Fibroblast of skin of left quadriceps (primary cell): Measurements from ENCODE around the gene OR4D11.
"Not testable (repeated sequence)": the region's sequence is repeated elsewhere in the genome, so short reads cannot be mapped to it uniquely, and the experiment has no call there.

Experiments
- DNase-seq, 2 experiments: peaks; one replicate each; pipeline ENCODE4 v3.0.0-alpha.2; 2013; ENCODE audit warnings: low read depth in 2 of 2

The OR4D11 gene

GRCh38 chr11:59503276-59503675 lies at the start of gene OR4D11:
Gene OR4D11 (plus strand): TSS chr11:59503576. CDS start chr11:59503576, 0 bp downstream.
- no peak for DNase-seq

DNA sequence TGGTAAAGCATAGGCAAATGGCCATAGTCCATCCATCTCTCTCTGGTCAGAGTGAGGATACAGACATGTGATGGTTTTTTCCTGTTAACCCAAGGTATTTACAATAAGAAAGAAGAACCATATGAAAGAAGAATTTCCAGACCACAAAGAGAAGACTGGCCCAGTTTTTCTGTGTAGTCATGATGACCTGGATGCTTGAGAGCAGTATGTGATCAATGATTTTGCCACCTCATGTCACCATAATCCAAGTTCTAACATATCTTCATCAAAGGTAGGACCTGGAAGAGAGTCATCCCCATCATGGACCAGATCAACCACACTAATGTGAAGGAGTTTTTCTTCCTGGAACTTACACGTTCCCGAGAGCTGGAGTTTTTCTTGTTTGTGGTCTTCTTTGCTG lies 46.7 kb upstream of the OR4D11 start, which contains the start of gene OR4D6:
OR4D6 (plus strand) TSS at position 301 of the 400 bp plus-strand sequence; CDS start at position 301, 0 bp downstream.
- DNase-seq = no peak

DNA sequence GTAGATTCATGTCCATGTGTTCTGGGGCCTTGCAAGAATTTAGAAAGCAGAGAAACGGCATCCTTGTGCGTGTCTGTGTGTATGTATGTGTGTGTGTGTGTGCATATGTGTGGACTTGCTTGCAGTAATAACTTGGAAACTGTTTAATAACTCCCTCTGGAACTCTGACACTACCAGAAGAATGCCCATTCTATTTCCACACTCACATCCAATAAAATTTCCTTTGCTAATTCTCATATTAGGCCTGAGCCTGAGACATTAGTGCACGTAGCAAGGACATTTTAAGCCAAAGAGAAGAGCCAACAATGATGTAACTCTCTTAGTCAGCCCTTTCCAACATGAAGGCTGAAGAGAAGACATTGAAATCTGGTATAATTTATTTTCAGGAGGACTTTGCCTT lies 43.5 kb upstream of the OR4D11 start:
- no peak for DNase-seq

- DNase-seq = no peak
Measured at GRCh38 chr11:59463190-59463641, 40.2 kb upstream of the OR4D11 start.

GRCh38 chr11:59473015-59473414 lies 30.4 kb upstream of the OR4D11 start, which contains the start of gene OR4D10:
Gene OR4D10 (plus strand): TSS chr11:59473315. CDS start chr11:59477430, 4,115 bp downstream.
- no peak for DNase-seq

DNA sequence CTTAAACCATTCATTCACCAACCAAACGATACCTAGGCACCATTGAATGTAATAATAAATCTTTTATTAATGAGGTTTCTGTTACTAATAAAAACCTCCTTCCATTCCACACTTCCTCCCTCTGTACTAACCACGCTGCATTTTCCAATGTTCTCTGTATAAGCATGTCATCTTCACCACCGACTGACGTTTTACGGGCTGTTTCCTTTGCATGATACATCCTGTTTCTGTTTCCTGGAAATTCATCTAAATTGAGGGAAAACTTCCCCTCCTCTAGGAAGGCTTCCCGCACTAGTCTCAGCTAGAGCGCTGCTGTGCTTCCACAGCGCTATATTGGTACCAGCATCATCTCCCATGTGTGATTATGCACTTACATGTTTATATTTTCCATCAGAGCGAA lies 28.2 kb upstream of the OR4D11 start:
- DNase-seq = no peak

- no peak for DNase-seq
Measured at GRCh38 chr11:59479906-59480305, 23.5 kb upstream of the OR4D11 start.

DNA sequence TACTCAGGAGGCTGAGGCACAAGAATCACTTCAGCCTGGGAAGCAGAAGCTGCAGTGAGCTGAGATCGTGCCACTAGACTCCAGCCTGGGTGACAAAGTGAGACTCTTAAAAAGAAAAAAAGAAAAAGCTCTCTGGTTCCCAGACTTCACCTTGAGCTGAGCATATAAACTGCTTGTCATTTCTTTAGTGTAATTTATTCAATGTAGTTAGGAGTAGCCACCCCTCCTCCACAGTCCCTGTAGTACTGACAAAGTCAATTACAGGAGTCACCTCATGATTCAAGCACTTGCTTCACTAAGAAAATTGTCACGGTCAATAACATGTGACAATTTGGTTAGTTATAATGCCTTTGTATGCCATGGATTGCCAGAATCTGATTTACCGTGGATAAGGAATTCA lies 23.0 kb upstream of the OR4D11 start:
- no peak for DNase-seq

- no peak for DNase-seq
Measured at GRCh38 chr11:59501931-59502330, 1.4 kb upstream of the OR4D11 start.

GRCh38 chr11:59510941-59511589 lies 7.7 kb downstream of the OR4D11 start, which contains the start of gene OR4D9:
Gene OR4D9 (plus strand): TSS chr11:59511539. CDS start chr11:59514913, 3,374 bp downstream.
- no peak for DNase-seq

- no peak for DNase-seq
Measured at GRCh38 chr11:59511675-59512074, 8.3 kb downstream of the OR4D11 start.

DNA sequence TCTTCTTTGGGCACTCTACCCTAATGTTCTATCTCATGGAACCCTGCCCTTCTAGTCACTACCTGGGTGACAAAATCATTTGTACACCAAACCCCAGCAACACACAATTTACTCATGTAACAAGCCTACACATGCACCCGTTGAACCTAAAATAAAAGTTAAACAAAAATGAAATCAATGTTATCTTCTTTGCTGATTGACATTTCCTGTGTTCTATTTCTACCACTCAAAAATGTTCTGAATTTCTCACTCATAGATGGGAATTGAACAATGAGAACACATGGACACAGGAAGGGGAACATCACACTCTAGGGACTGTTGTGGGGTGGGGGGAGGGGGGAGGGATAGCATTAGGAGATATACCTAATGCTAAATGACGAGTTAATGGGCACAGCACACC lies 16.8 kb downstream of the OR4D11 start:
- not testable (repeated sequence) for DNase-seq

DNA sequence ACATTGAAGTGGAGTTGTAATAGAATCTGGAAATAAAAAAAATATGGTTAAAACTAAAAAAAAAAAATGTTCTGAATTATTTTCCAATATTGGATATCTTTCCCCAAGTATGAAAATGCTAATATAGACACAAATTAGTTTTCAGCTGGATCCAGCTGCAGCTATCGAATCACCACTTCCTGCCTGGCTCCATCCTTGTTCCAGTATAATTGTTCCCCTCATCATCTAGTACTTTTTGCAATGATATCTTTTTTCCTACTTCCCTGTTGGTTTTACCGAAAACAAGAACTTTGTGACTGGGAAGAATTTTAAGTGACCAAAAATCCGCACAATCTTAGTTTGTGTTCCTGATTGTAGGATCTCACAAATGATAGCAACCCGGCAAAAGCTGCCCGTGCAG lies 17.4 kb downstream of the OR4D11 start:
- DNase-seq = no peak

- no peak for DNase-seq
Measured at GRCh38 chr11:59523541-59523940, 20.2 kb downstream of the OR4D11 start.

- DNase-seq = no peak
Measured at GRCh38 chr11:59528711-59529110, 25.3 kb downstream of the OR4D11 start.

DNA sequence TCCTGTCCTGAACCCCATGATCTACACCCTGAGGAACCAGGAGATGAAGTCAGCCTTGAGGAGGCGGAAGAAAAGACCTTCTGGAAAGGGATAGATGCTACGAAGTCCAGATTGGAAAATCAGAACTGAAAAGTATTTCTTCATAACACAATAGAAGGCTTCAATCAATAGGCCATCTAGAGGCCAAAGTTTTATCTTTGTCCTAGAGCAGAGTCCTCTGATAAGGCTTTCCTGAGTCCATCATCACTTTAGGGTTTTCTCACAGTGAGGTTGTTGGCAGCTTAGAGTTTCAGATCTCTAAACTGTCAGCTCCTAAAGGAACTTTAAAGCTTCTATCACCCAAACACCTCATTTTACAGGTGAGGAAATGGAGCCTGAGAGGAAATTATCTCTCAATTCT lies 29.2 kb downstream of the OR4D11 start:
- no peak for DNase-seq

- no peak for DNase-seq
Measured at GRCh38 chr11:59534676-59535075, 31.3 kb downstream of the OR4D11 start.

DNA sequence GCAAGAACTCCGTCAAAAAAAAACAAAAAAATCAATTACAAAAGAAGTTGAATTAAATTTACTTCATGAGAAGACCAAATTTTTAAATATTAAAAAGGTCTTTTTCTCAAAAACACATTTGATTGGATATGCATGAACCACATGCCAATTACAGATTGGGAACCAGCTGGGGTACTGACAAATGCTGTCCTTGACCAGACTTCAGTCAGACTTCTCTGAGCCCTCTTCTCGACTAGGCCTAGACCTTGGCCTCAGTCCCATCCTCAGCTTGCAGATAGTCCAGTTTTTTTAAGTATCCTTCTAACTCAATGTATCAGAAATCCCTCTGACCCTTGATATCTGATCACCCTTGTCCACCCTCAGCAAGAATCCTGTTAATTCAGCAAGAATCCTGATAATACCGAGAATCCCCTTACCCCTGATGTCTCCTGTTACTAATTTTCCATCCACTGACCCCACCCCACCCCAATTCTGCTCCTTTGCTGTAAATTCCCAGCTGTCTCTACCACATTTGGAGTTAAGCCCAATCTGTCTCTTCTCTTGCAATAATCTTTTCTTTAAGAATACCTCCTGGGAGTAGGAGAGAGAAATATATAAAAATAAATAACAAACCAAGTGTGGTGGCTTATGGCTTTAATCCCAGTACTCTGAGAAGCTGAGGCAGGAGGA lies 38.9 kb downstream of the OR4D11 start:
- no peak for DNase-seq

DNA sequence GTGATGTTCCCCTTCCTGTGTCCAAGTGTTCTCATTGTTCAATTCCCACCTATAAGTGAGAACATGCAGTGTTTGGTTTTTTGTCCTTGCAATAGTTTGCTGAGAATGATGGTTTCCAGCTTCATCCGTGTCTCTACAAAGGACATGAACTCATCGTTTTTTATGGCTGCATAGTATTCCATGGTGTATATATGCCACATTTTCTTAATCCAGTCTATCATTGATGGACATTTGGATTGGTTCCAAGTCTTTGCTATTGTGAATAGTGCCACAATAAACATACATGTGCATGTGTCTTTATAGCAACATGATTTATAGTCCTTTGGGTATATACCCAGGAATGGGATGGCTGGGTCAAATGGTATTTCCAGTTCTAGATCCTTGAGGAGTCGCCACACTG lies 40.3 kb downstream of the OR4D11 start:
- DNase-seq = not testable (repeated sequence)

GRCh38 chr11:59544869-59545178 lies 41.4 kb downstream of the OR4D11 start:
- DNase-seq = no peak

DNA sequence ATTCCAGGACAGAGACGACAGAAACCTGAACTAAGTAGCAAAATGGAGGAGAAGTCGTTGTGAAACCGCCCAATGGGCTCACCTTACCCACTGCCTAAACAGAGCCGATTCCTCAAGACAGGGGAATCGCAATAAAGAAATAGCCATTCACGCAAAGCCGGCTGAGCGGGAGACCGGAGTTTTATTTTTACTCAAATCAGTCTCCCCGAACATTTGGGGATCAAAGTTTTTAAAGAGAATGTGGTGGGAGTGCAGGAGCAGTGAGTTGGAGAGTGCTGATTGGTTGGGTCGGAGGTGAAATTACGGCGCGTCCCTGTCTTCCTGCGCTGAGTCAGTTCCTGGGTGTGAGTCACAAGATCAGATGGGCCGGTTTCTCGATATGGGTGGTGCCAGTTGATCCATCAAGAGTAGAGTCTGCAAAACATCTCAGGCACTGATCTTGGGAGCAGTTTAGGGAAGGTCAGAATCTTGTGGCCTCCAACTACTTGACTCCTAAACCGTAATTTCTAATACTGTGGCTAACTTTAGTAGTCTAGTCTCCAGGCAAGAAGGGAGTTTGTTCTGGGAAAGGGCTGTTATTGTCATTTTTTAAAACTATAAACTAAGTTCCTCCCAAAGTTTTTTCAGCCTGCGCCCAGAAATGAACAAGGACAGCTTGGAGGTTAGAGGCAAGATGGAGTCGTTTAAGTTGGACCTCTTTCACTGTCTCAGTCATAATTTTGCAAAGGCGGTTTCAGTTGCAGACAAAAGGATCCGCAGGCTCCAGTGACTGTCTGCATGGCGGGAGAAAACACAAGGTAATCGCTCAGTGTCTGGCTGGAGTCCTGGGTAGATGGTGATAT lies 42.0 kb downstream of the OR4D11 start:
- DNase-seq = no peak

DNA sequence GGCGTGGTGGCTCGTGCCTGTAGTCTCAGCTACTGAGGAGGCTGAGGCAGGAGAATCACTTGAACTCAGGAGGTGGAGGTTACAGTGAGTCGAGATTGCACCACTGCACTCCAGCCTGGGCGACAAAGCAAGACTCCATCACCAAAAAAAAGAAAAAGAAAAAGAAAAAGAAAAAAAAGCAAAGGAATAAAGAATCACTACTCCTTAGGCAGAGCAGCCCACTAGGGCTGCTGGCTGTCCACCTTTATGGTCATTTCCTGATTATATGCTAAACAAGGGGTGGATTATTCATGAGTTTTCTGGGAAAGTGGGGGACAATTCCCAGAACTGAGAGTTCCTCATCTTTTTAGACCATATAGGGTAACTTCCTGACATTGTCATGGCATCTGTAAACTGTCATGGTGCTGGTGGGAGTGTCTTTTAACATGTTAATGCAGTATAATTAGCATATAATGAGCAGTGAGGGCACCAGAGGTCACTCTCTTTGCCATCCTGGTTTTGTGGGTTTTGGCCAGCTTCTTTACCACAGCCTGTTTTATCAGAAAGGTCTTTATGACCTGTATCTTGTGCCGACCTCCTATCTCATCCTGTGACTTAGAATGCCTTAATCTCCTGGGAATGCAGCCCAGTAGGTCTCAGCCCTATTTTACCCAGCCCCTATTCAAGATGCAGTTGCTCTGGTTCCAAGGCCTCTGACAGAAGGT lies 44.4 kb downstream of the OR4D11 start:
- not testable (repeated sequence) for DNase-seq
